GM12878 (cell line): ENCODE results near the gene SAMD9. TPM values are rescaled to one million over a fixed set of nuclear protein-coding genes. Genes with fewer than 3 reads are reported as not detected.

Experiments used
- ATAC-seq: fragments of 200-7000 bp; cut with Tn5 transposase; 3 replicates; pipeline ENCODE4 v1.9.1; 2020; ENCODE audit warnings: mild to moderate bottlenecking, moderate library complexity
- BruUV-seq: library from RNA; stranded (reverse); fragments of 400-500 nt; replicated peaks from 2 replicates; lab custom pipeline; 2021; lab: Mats Ljungman, UMichigan
- CTCF ChIA-PET: fragments of 300-600 bp; sonication (Branson Sonifier 250); formaldehyde crosslinking; extraction: SDS; loops from one replicate; lab custom pipeline; 2021; ENCODE audit warnings: inconsistent platforms; lab: Yijun Ruan, JAX
- POLR2A ChIA-PET: fragments of 350-600 bp; formaldehyde crosslinking; extraction: SDS; loops from one replicate; lab custom pipeline; 2021; ENCODE audit warnings: inconsistent platforms; lab: Charles Lee
- RAD21 ChIA-PET: fragments of 300-600 bp; sonication (Branson Sonifier 250); formaldehyde crosslinking; loops from one replicate; lab custom pipeline; 2023; ENCODE audit warnings: antibody characterized with exemption; ENCODE audit not compliant: unreplicated experiment; lab: Charles Lee
- SMC1A ChIA-PET: fragments of 300-600 bp; sonication (Branson Sonifier 250); formaldehyde crosslinking; loops from one replicate; lab custom pipeline; 2023; ENCODE audit not compliant: unreplicated experiment, uncharacterized antibody; lab: Charles Lee
- DNase-seq: peaks from one replicate; pipeline ENCODE4 v3.0.0-alpha.2; 2011; ENCODE audit warnings: low read depth, low spot score
- FAIRE-seq: peaks from 3 replicates; lab custom pipeline; 2011; peaks lifted over from hg19 to GRCh38; lab: Jason Lieb, UNC
- H2AFZ ChIP-seq: 2 replicates; pipeline ENCODE4 v1.6.0; 2011; ENCODE audit warnings: low read depth, low read length, control low read depth; ENCODE audit not compliant: control insufficient read depth
- H3K27ac ChIP-seq: 2 replicates; pipeline ENCODE4 v1.5.1; 2011; ENCODE audit warnings: control low read depth; ENCODE audit not compliant: control insufficient read depth, insufficient read depth
- H3K27me3 ChIP-seq, 2 experiments: replicated peaks in 1 of 2; 2 replicates each; pipeline versions ENCODE4 v1.6.0 to v1.6.1; 2011; ENCODE audit warnings: low read length in 1 of 2; ENCODE audit not compliant: control insufficient read depth in 2 of 2, insufficient read depth in 2 of 2
- H3K36me3 ChIP-seq, 2 experiments: 2 replicates each; pipeline ENCODE4 v1.5.1; 2011; ENCODE audit warnings: low read length in 1 of 2; ENCODE audit not compliant: control insufficient read depth in 2 of 2, insufficient read depth in 2 of 2
- H3K4me1 ChIP-seq: 2 replicates; pipeline ENCODE4 v1.6.1; 2011; ENCODE audit warnings: mild to moderate bottlenecking, low read length, moderate library complexity, mixed read lengths; ENCODE audit not compliant: control insufficient read depth, insufficient read depth
- H3K4me2 ChIP-seq: 2 replicates; pipeline ENCODE4 v1.6.0; 2011; ENCODE audit warnings: control low read depth; ENCODE audit not compliant: control insufficient read depth, insufficient read depth
- H3K4me3 ChIP-seq: fragments of 200-600 bp; sonication (generic); 2 replicates; pipeline ENCODE4 v1.5.1; 2016
- H3K79me2 ChIP-seq: 2 replicates; pipeline ENCODE4 v1.6.0; 2011; ENCODE audit warnings: low read length; ENCODE audit not compliant: control insufficient read depth, insufficient read depth
- H3K9ac ChIP-seq: 2 replicates; pipeline ENCODE4 v1.8.0; 2011; ENCODE audit warnings: low read length, control low read depth, mixed read lengths; ENCODE audit not compliant: control insufficient read depth, insufficient read depth
- H3K9me3 ChIP-seq: replicated peaks from 3 replicates; pipeline ENCODE4 v1.5.1; 2011; ENCODE audit warnings: mild to moderate bottlenecking, low read length; ENCODE audit not compliant: control insufficient read depth, insufficient read depth
- H4K20me1 ChIP-seq: 2 replicates; pipeline ENCODE4 v1.6.0; 2011; ENCODE audit not compliant: control insufficient read depth, insufficient read depth
- BACH1 ChIP-seq: fragments of 450-650 bp; IDR thresholded peaks from 2 replicates; pipeline ENCODE4 v1.6.1; 2017; ENCODE audit warnings: mild to moderate bottlenecking, borderline replicate concordance
- CREB1 ChIP-seq: IDR thresholded peaks from 2 replicates; pipeline ENCODE4 v1.6.1; 2012; ENCODE audit warnings: low read depth, mild to moderate bottlenecking, inconsistent platforms
- CREM ChIP-seq: IDR thresholded peaks from 2 replicates; pipeline ENCODE4 v1.6.1; 2014; ENCODE audit warnings: antibody characterized with exemption, low read depth
- EGR1 ChIP-seq, 2 experiments: IDR thresholded peaks; 1 replicate in 1 of 2; 2 replicates in 1 of 2; pipeline ENCODE4 v1.6.1; 2011 to 2012; ENCODE audit warnings: low read depth in 2 of 2, low read length in 2 of 2, borderline replicate concordance in 1 of 2, mild to moderate bottlenecking in 1 of 2, moderate library complexity in 1 of 2
- HDAC2 ChIP-seq: fragments of 200-600 bp; sonication (generic); IDR thresholded peaks from 2 replicates; pipeline ENCODE4 v1.6.1; 2017
- JUND ChIP-seq: IDR thresholded peaks from 2 replicates; pipeline ENCODE4 v1.6.1; 2012; ENCODE audit warnings: low read depth, mild to moderate bottlenecking, low read length, improper control_type of control experiment, moderate library complexity
- KDM1A ChIP-seq: fragments of 200-600 bp; sonication (generic); IDR thresholded peaks from 2 replicates; pipeline ENCODE4 v1.6.1; 2016; ENCODE audit warnings: borderline replicate concordance
- MLLT1 ChIP-seq: fragments of 450-650 bp; IDR thresholded peaks from 2 replicates; pipeline ENCODE4 v1.6.1; 2016; ENCODE audit warnings: mild to moderate bottlenecking
- POLR2AphosphoS2 ChIP-seq: IDR thresholded peaks from 2 replicates; pipeline ENCODE4 v1.6.1; 2011; ENCODE audit warnings: low read depth, mild to moderate bottlenecking, low read length, improper control_type of control experiment, moderate library complexity
- RAD21 ChIP-seq: IDR thresholded peaks from 2 replicates; pipeline ENCODE4 v1.6.1; 2011; ENCODE audit warnings: mild to moderate bottlenecking, low read depth, low read length, moderate library complexity; ENCODE audit not compliant: insufficient read depth
- REST ChIP-seq: IDR thresholded peaks from 2 replicates; pipeline ENCODE4 v1.6.1; 2012; ENCODE audit warnings: mild to moderate bottlenecking, low read depth, low read length
- SMARCA5 ChIP-seq: fragments of 450-650 bp; IDR thresholded peaks from 2 replicates; pipeline ENCODE4 v1.6.1; 2017; ENCODE audit warnings: mild to moderate bottlenecking
- ZNF217 ChIP-seq: fragments of 450-650 bp; IDR thresholded peaks from 2 replicates; pipeline ENCODE4 v1.6.1; 2017; ENCODE audit warnings: antibody characterized with exemption, mild to moderate bottlenecking
- WGBS: methylation state at CpG from one replicate; pipeline ENCODE4 v1.1.6; 2016; ENCODE audit warnings: low lambda C conversion rate; ENCODE audit not compliant: insufficient replicate concordance, insufficient coverage; ENCODE audit errors: missing lambda C conversion rate; 5-methylcytosine and 5-hydroxymethylcytosine counted together
- in situ Hi-C: fragments of 300-500 bp; cut with MboI; formaldehyde crosslinking; loops from 9 replicates; pipeline ENCODE4 v1.14.3; 2018; ENCODE audit warnings: mixed read lengths
- intact Hi-C: fragments of 100-400 bp; cut with micrococcal nuclease; formaldehyde crosslinking; loops from one replicate; pipeline ENCODE4 v1.14.2; 2022; ENCODE audit not compliant: unreplicated experiment
- polyA plus RNA-seq, 11 experiments: library from polyadenylated mRNA; depleted of rRNA in 4 of 11; unstranded in 6 of 11; stranded (reverse) in 5 of 11; fragments of >200 nt; fragmentation: Nextera tagmentation in 4 of 11; fragmentation: Illumina TruSeq in 1 of 11; extraction: Ambion mirVana in 4 of 11; extraction: Trizol in 1 of 11; gene quantifications; 1 replicate in 1 of 11; 2 replicates in 10 of 11; pipeline versions ENCODE4 v1.2.1 to v1.2.3, GENCODE V29; 2011 to 2016; ENCODE audit warnings: inconsistent platforms in 2 of 11, missing spikeins in 2 of 11, low read depth in 1 of 11
- total RNA-seq, 4 experiments: library from RNA; depleted of rRNA in 3 of 4; stranded (reverse); fragments of >200 nt in 3 of 4; fragmentation: Illumina TruSeq in 1 of 4; extraction: Trizol in 1 of 4; gene quantifications; 2 replicates each; pipeline versions ENCODE4 v1.2.1 to v1.2.3, GENCODE V29; 2013 to 2021

SAMD9 gene
- total and polyA plus RNA-seq, 10 of the 15 experiments (the other 5 are each of a cell fraction or from before 2014, with no cell fraction given): 6.4 to 37.1 (median 15.1) TPM

- no peak overlapping the region for H3K9ac ChIP-seq
- H3K4me1 ChIP-seq: peaks cover 4% of the 10 kb centered on the region
- 62% methylated on average over 7 of the region's 7 CpGs for WGBS
- H3K4me3 ChIP-seq: peak overlapping the region; percentile 34
- H3K9me3 ChIP-seq: no peaks in the 10 kb centered on the region; the same call in 1 of the 3 replicates
- H2AFZ ChIP-seq: no peak overlapping the region
- DNase-seq: no peak
- H4K20me1 ChIP-seq: no peaks in the 10 kb centered on the region
- H3K36me3 ChIP-seq: no peaks in the 10 kb centered on the region
- H3K79me2 ChIP-seq: peaks cover 14% of the 10 kb centered on the region
- no peaks in the 10 kb centered on the region for H3K27me3 ChIP-seq
- no TSS peak for BruUV-seq
- RAD21 ChIA-PET: no interaction called here
- SMC1A ChIA-PET: interaction anchor here (1.2 to 3.3 kb wide), 3 partner anchors 30 to 58 kb away, joined by 3 to 58 read pairs (median 7); partner anchors contain the start of gene SAMD9L
- H3K27ac ChIP-seq: no peak overlapping the region
- TF ChIP-seq MLLT1 (peak; percentile 80; the same call in 1 of the 2 replicates), KDM1A (no peak)
- peak; percentile 55 for ATAC-seq
- CTCF ChIA-PET: interaction anchor here (5.3 kb wide), 1 partner anchor 113 kb away, joined by 26 read pairs; no protein-coding TSS in a partner anchor
- peak overlapping the region; percentile 76 for H3K4me2 ChIP-seq
- no peak for FAIRE-seq
- in situ Hi-C loops (no loop called here), intact Hi-C loops (no loop called here)
- POLR2A ChIA-PET: no interaction called here
These were observed 2.0 kb downstream of the SAMD9 start for GRCh38 chr7:93115796-93116195.

- POLR2A ChIA-PET: no interaction called here
- RAD21 ChIA-PET: no interaction called here
- no peak for TF ChIP-seq HDAC2
- TF ChIP-seq BACH1: no peak
- no peak for TF ChIP-seq CREB1
- TF ChIP-seq RAD21: no peak
- TF ChIP-seq CREM: no peak
- no peak for TF ChIP-seq POLR2AphosphoS2
- TF ChIP-seq JUND: no peak
- no peak for TF ChIP-seq REST
- TF ChIP-seq SMARCA5: no peak
- no peak for TF ChIP-seq ZNF217
- no peak for TF ChIP-seq EGR1 (IDR thresholded peaks at IDR 0.05; ENCODE audit: borderline replicate concordance in 1 of 2, low read depth in 2 of 2, low read length in 2 of 2)
These were observed 9.8 kb downstream of the SAMD9 start for GRCh38 chr7:93108003-93108402.

More at GRCh38 chr7:93108003-93108402, 9.8 kb downstream of the SAMD9 start:
- no peak for DNase-seq
- Histone ChIP-seq H3K4me2 (no peak overlapping the region), H3K27me3 (no peaks in the 10 kb centered on the region), H3K4me3 (no peak overlapping the region), H3K9me3 (peaks cover 15% of the 10 kb centered on the region), H2AFZ (no peak overlapping the region), H3K79me2 (no peaks in the 10 kb centered on the region), H3K9ac (no peak overlapping the region), H4K20me1 (no peaks in the 10 kb centered on the region), H3K36me3 (peaks cover 8 to 16% of the 10 kb centered on the region in 2 experiments), H3K27ac (no peak overlapping the region), H3K4me1 (no peaks in the 10 kb centered on the region)
- no TSS peak for BruUV-seq
- in situ Hi-C loops (no loop called here), intact Hi-C loops (no loop called here)
- ChIA-PET SMC1A (interaction anchor here (1.2 kb wide), 1 partner anchor 9 kb away, joined by 6 read pairs; the partner anchor contains the start of gene SAMD9), CTCF (interaction anchor here (0.7 kb wide), 2 partner anchors 44 to 499 kb away, joined by 3 to 5 read pairs; no protein-coding TSS in a partner anchor)
- WGBS: 85% methylated on average over 13 of the region's 13 CpGs
- no peak for FAIRE-seq
- ATAC-seq: no peak
